ENCODE data around the gene SCAANT1. TPM values are rescaled to one million over a fixed set of nuclear protein-coding genes. Genes with fewer than 3 reads are reported as not detected.

The SCAANT1 gene
- not detected in 2 replicates for total RNA-seq (ENCODE audit: low replicate concordance)
- long read RNA-seq: 0 reads

DNA sequence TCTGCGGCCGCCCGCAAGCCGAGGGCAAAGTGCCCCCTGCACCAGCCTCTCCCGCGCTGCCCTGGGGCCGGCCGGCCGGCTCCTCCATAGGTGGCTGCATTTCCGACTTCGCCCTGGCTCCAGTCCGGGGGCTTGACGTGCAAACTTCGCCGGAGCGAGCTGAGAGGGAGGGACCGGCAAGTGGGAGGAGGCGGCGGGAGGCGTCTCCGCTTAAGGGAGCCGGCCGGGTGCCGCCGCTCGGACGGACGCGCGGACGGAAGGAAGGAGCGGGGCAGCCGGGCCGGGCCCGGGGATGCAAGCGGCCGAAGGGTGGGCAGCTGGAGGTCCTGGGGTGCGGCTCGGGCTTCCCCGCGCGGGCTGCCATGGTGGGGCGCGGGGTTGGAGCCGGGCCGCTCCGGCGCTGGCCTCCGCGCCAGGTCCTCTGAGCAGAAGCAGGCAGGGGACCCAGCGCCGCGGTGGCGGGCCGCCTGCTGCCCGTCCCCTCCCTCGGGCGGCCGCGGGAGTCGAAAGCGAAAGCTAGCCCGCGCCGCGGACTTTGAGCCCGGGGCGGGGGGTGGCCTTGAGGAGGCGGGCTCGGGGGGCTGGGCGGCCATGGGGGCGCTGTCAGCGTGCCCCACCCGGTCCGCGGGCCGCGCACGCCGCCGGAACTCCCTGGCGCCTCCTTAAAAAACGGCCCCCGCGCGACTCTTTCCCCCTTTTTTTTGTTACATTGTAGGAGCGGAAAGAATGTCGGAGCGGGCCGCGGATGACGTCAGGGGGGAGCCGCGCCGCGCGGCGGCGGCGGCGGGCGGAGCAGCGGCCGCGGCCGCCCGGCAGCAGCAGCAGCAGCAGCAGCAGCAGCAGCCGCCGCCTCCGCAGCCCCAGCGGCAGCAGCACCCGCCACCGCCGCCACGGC is at the start of gene SCAANT1:
TSS of gene SCAANT1 (minus strand) at position 511 of the 895 bp plus-strand sequence.
- no peaks in the 10 kb centered on the region for H3K9me3 Mint-ChIP-seq

GRCh38 chr3:63961891-63962290 is 49.7 kb upstream of the SCAANT1 start:
- no peak overlapping the region for H3K27ac Mint-ChIP-seq
- H3K4me3 Mint-ChIP-seq: no peak overlapping the region
- H3K27me3 Mint-ChIP-seq: no peaks in the 10 kb centered on the region
- no peaks in the 10 kb centered on the region for H3K36me3 Mint-ChIP-seq
- H3K9me3 Mint-ChIP-seq: no peaks in the 10 kb centered on the region
- no peak for DNase-seq (ENCODE audit: extremely low spot score, unreplicated experiment)
- TF ChIP-seq, protein P1, sequence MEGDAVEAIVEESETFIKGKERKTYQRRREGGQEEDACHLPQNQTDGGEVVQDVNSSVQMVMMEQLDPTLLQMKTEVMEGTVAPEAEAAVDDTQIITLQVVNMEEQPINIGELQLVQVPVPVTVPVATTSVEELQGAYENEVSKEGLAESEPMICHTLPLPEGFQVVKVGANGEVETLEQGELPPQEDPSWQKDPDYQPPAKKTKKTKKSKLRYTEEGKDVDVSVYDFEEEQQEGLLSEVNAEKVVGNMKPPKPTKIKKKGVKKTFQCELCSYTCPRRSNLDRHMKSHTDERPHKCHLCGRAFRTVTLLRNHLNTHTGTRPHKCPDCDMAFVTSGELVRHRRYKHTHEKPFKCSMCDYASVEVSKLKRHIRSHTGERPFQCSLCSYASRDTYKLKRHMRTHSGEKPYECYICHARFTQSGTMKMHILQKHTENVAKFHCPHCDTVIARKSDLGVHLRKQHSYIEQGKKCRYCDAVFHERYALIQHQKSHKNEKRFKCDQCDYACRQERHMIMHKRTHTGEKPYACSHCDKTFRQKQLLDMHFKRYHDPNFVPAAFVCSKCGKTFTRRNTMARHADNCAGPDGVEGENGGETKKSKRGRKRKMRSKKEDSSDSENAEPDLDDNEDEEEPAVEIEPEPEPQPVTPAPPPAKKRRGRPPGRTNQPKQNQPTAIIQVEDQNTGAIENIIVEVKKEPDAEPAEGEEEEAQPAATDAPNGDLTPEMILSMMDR (conservative IDR thresholded peaks at IDR 0.05): peak; percentile 80
- peaks cover 35% of the 10 kb centered on the region for H3K4me1 Mint-ChIP-seq (ENCODE audit: unreplicated experiment)

More for the DNA sequence above, at the start of gene SCAANT1:
- Mint-ChIP-seq H3K4me1 (ENCODE audit: unreplicated experiment) (peaks cover 24% of the 10 kb centered on the region), H3K27me3 (no peaks in the 10 kb centered on the region), H3K36me3 (peaks cover 11% of the 10 kb centered on the region), H3K4me3 (peak within 1 kb of the TSS; percentile 96), H3K27ac (peak within 1 kb of the TSS; percentile 97)
- TF ChIP-seq, protein P1 (conservative IDR thresholded peaks at IDR 0.05): peak; percentile 35
- DNase-seq (ENCODE audit: extremely low spot score, unreplicated experiment): peak; percentile 88

- H3K4me3 Mint-ChIP-seq: no peak overlapping the region
Observed at GRCh38 chr3:63960048-63960711, 48.0 kb upstream of the SCAANT1 start.

DNA sequence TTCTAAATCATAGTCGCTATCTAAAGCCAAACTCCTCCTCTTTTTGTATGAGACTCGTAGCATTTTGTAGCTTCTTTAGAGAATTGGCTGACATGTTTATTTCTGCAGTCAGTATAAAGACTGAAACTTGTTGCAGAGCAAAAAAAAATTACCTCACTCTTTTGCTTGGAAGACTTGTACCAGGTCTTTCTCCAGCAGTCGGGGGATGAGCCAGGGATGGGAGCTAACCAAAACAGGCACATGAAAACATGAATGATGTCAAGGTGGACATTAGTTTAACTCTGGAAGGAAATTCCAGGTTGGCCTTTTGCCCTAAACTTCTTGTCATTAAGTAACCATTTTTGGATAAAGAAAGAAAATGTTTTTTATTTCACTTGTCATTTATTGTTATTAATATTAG is 47.0 kb upstream of the SCAANT1 start:
- no peaks in the 10 kb centered on the region for H3K36me3 Mint-ChIP-seq
- H3K27me3 Mint-ChIP-seq: no peaks in the 10 kb centered on the region
- H3K4me3 Mint-ChIP-seq: no peak overlapping the region
- no peak overlapping the region for H3K27ac Mint-ChIP-seq
- no peak for DNase-seq (ENCODE audit: extremely low spot score, unreplicated experiment)
- TF ChIP-seq, protein P1 (conservative IDR thresholded peaks at IDR 0.05): no peak
- no peaks in the 10 kb centered on the region for H3K9me3 Mint-ChIP-seq
- peaks cover 24% of the 10 kb centered on the region for H3K4me1 Mint-ChIP-seq (ENCODE audit: unreplicated experiment)

More at GRCh38 chr3:63960048-63960711, 48.0 kb upstream of the SCAANT1 start:
- TF ChIP-seq, protein P1 (conservative IDR thresholded peaks at IDR 0.05): no peak
- H3K4me1 Mint-ChIP-seq (ENCODE audit: unreplicated experiment): peaks cover 35% of the 10 kb centered on the region
- no peaks in the 10 kb centered on the region for H3K27me3 Mint-ChIP-seq
- no peak for DNase-seq (ENCODE audit: extremely low spot score, unreplicated experiment)
- H3K27ac Mint-ChIP-seq: peak overlapping the region; percentile 0
- no peaks in the 10 kb centered on the region for H3K9me3 Mint-ChIP-seq
- no peaks in the 10 kb centered on the region for H3K36me3 Mint-ChIP-seq

- H3K36me3 Mint-ChIP-seq: peaks cover 7% of the 10 kb centered on the region
- H3K9me3 Mint-ChIP-seq: no peaks in the 10 kb centered on the region
- DNase-seq (ENCODE audit: extremely low spot score, unreplicated experiment): no peak
- peaks cover 36% of the 10 kb centered on the region for H3K4me1 Mint-ChIP-seq (ENCODE audit: unreplicated experiment)
- TF ChIP-seq, protein P1 (conservative IDR thresholded peaks at IDR 0.05): no peak
- peak overlapping the region; percentile 14 for H3K4me3 Mint-ChIP-seq
- H3K27ac Mint-ChIP-seq: no peak overlapping the region
- no peaks in the 10 kb centered on the region for H3K27me3 Mint-ChIP-seq
Observed at GRCh38 chr3:63955830-63956545, 43.8 kb upstream of the SCAANT1 start.

Measured in type B pancreatic cell (in vitro differentiated cells).